Ascending aorta (tissue), 2 donors: Measurements from ENCODE around the gene INTS15. TPM values are rescaled to one million over a fixed set of nuclear protein-coding genes. Genes with fewer than 3 reads are reported as not detected.
A peak's percentile ranks its signal among the peaks of the same experiment; 100 is the strongest.

Experiments used
- DNase-seq, 2 donors: peaks; one replicate each; pipeline ENCODE4 v3.0.0-alpha.2; 2019; ENCODE audit warnings: low spot score in 2 of 2
- H3K27ac ChIP-seq, 2 donors: fragments of 200-600 bp; sonication (generic); one replicate each; pipeline ENCODE4 v1.5.1; 2016 to 2017; ENCODE audit warnings: mild to moderate bottlenecking in 1 of 2
- H3K27me3 ChIP-seq: fragments of 200-600 bp; sonication (generic); one replicate; pipeline ENCODE4 v1.5.1; 2017
- H3K36me3 ChIP-seq, 2 donors: fragments of 200-600 bp; sonication (generic); one replicate each; pipeline ENCODE4 v1.5.1; 2016
- H3K4me1 ChIP-seq, 2 donors: fragments of 200-600 bp; sonication (generic); one replicate each; pipeline ENCODE4 v1.5.1; 2016 to 2017; ENCODE audit warnings: mild to moderate bottlenecking in 1 of 2
- H3K4me3 ChIP-seq, 2 donors: fragments of 200-600 bp; sonication (generic); one replicate each; pipeline ENCODE4 v1.5.1; 2016 to 2017; ENCODE audit warnings: mild to moderate bottlenecking in 1 of 2
- H3K9me3 ChIP-seq, 2 donors: fragments of 200-600 bp; sonication (generic); one replicate each; pipeline ENCODE4 v1.5.1; 2016
- intact Hi-C: fragments of 100-400 bp; cut with DNase I; formaldehyde crosslinking; loops from one replicate; pipeline ENCODE4 v1.15.1; 2023
- total RNA-seq: library from RNA; depleted of rRNA; stranded (reverse); fragments of >200 nt; gene quantifications from one replicate; pipeline ENCODE4 v1.1.0, GENCODE V29; 2016
- TF ChIP-seq, protein P1 (sequence below), 3 experiments: fragments of 200-600 bp in 2 of 3; fragments of 450-650 bp in 1 of 3; sonication (generic) in 2 of 3; IDR thresholded peaks; one replicate each; pipeline ENCODE4 v1.5.1; 2016 to 2019; ENCODE audit warnings: antibody characterized with exemption in 3 of 3, mild to moderate bottlenecking in 1 of 3, moderate library complexity in 1 of 3

INTS15 gene
- total RNA-seq, 1 donor from 2014 or later: 15.2 TPM

DNA sequence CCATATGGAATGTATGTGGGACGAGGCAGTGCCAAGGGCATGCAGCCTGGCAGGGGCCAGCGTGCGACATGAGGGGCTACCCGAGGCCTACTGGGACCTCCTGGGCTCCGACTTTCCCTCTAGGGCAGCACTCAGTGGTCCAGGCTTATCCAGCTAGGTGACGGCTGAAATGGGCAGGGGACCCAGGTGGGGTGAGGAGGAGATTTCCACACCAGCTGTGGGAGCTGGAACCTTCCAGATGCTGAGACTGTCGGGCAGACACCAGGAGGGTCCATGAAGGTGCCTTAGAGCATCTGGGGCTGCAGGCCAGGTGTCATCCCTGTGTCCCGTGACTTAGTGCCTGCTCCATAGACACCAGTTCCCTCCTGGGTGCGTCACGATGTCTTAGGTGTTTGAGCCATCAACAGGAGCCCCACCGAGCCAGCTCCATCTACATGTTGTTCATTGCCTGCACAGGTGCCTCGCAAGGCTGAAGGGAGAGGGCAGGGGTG lies 60.7 kb downstream of the INTS15 start:
- peak in 1 of 2 donors; percentile 60 for DNase-seq
- no peaks in the 10 kb centered on the region for H3K4me1 ChIP-seq
- H3K27ac ChIP-seq: no peak overlapping the region
- TF ChIP-seq, protein P1, sequence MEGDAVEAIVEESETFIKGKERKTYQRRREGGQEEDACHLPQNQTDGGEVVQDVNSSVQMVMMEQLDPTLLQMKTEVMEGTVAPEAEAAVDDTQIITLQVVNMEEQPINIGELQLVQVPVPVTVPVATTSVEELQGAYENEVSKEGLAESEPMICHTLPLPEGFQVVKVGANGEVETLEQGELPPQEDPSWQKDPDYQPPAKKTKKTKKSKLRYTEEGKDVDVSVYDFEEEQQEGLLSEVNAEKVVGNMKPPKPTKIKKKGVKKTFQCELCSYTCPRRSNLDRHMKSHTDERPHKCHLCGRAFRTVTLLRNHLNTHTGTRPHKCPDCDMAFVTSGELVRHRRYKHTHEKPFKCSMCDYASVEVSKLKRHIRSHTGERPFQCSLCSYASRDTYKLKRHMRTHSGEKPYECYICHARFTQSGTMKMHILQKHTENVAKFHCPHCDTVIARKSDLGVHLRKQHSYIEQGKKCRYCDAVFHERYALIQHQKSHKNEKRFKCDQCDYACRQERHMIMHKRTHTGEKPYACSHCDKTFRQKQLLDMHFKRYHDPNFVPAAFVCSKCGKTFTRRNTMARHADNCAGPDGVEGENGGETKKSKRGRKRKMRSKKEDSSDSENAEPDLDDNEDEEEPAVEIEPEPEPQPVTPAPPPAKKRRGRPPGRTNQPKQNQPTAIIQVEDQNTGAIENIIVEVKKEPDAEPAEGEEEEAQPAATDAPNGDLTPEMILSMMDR (IDR thresholded peaks at IDR 0.05): no peak
- intact Hi-C loops: no loop called here
- H3K27me3 ChIP-seq: no peaks in the 10 kb centered on the region
- peaks cover 0 to 5% of the 10 kb centered on the region in 2 donors for H3K9me3 ChIP-seq
- peaks cover 50 to 80% of the 10 kb centered on the region in 2 donors for H3K36me3 ChIP-seq
- no peak overlapping the region for H3K4me3 ChIP-seq

DNA sequence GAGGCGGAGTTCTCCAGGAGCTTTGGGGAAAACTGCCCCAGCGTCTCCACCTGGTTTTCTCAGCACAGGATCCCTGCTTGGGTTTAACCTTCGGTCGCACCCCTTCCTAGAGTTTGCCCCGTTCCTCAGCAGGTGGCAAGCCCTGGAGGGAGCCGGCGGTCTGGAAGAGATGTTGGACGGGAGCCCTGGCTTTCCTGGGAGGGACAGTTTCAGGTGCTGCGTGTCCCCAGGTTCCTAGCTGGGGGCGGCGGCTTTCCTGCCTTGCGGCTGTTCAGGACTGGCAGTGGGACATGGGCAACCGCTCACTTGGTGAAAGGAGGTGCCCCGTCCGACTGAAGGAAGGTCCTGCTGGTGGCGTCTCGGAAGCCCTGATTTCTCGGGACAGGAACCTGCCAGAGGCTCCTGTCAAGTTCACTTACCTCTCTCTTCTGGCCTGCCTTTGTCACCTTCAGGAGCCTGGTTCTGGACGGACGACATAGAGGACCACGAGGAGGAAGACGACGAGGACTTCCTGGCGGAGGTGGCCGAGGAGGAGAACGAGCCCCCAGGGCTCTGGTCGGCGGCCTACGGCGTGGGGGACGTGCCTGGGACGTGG lies 62.1 kb downstream of the INTS15 start:
- Histone ChIP-seq H3K4me3 (no peak overlapping the region), H3K27me3 (no peaks in the 10 kb centered on the region), H3K4me1 (no peaks in the 10 kb centered on the region), H3K27ac (no peak overlapping the region), H3K9me3 (peaks cover 0 to 5% of the 10 kb centered on the region in 2 donors), H3K36me3 (peaks cover 42 to 76% of the 10 kb centered on the region in 2 donors)
- TF ChIP-seq, protein P1 (IDR thresholded peaks at IDR 0.05): no peak
- DNase-seq: no peak
- intact Hi-C loops: no loop called here

DNA sequence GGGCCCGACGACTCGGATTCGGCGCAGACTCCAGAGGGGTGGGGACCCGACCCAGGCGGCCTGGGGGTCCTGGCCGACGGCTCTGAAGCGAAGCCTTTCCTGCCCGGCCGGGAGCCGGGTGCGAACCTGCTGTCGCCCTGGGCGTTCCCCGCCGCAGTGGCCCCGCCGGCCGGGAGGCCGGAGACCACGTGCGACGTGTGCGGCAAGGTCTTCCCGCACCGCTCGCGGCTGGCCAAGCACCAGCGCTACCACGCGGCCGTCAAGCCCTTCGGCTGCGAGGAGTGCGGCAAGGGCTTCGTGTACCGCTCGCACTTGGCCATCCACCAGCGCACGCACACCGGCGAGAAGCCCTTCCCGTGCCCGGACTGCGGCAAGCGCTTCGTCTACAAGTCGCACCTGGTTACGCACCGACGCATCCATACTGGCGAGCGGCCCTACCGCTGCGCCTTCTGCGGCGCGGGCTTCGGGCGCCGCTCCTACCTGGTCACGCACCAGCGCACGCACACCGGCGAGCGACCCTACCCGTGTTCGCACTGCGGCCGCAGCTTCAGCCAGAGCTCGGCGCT lies 62.7 kb downstream of the INTS15 start:
- TF ChIP-seq, protein P1 (IDR thresholded peaks at IDR 0.05): no peak

DNA sequence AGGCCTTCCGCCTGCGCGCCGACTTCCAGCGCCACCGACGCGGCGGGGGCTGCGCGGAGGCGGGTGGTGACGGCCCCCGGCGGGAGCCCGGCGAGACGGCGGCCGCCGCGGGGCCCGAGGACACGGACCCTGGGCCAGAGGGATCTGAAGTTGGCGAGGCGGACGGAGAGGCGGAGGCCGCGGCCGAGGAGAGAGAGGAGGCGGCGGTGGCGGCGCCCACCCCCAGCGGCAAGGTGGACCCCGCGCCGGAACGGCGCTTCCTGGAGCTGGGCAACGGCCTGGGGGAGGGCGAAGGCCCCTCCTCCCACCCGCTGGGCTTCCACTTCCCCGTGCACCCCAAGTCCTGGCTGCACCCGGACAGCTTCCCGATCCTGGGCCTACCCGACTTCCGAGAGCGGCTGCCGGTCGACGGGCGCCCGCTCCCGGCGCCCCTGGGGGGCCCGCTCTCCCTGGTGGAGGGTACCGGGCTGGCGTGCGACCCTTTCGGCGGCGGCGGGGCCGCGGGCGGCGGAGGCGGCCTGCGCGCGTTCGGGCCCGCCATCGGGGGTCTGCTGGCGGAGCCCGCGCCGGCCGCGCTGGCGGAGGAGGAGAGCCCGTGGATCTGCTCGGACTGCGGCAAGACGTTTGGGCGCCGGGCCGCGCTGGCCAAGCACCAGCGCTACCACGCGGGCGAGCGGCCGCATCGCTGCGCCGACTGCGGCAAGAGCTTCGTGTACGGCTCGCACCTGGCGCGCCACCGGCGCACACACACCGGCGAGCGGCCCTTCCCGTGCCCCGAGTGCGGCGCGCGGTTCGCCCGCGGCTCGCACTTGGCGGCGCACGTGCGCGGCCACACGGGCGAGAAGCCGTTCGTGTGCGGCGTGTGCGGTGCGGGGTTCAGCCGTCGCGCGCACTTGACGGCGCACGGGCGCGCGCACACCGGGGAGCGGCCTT lies 63.5 kb downstream of the INTS15 start:
- no peaks in the 10 kb centered on the region for H3K27me3 ChIP-seq
- H3K9me3 ChIP-seq: peaks cover 0 to 5% of the 10 kb centered on the region in 2 donors
- H3K4me3 ChIP-seq: no peak overlapping the region
- H3K4me1 ChIP-seq: no peaks in the 10 kb centered on the region
- H3K36me3 ChIP-seq: peaks cover 35 to 65% of the 10 kb centered on the region in 2 donors
- intact Hi-C loops: no loop called here
- no peak for DNase-seq
- H3K27ac ChIP-seq: no peak overlapping the region
- TF ChIP-seq, protein P1 (IDR thresholded peaks at IDR 0.05): no peak

More for the DNA sequence above, 62.7 kb downstream of the INTS15 start:
- Histone ChIP-seq H3K27me3 (no peaks in the 10 kb centered on the region), H3K4me1 (no peaks in the 10 kb centered on the region), H3K9me3 (peaks cover 0 to 5% of the 10 kb centered on the region in 2 donors), H3K4me3 (no peak overlapping the region), H3K27ac (no peak overlapping the region), H3K36me3 (peaks cover 41 to 72% of the 10 kb centered on the region in 2 donors)
- no peak for DNase-seq
- intact Hi-C loops: no loop called here

DNA sequence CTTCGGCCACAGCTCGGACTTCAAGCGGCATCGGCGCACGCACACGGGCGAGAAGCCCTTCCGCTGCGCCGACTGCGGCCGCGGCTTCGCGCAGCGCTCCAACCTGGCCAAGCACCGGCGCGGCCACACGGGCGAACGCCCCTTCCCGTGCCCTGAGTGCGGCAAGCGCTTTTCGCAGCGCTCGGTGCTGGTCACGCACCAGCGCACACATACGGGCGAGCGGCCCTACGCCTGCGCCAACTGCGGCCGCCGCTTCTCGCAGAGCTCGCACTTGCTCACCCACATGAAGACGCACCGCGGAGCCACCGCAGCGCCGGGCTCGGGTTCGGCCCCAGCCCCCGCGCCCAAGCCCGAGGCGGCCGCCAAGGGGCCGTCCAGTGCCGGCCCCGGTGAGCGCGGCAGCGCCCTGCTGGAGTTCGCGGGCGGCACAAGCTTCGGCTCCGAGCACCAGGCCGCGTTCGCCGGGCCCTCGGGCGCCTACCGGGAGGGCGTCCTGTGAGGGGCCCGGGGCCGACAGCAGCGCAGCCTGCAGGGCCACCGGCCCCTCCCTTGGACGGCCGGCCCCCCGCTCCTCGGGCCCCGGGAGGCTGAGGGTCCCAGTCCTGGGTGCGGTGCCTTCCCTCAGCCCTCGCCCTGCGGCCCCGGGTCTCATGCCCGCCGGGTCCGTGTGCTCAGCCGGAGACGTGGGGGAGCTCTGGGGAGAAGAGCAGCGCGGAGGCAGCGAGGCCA lies 64.5 kb downstream of the INTS15 start:
- peaks cover 32 to 58% of the 10 kb centered on the region in 2 donors for H3K36me3 ChIP-seq
- intact Hi-C loops: no loop called here
- H3K27me3 ChIP-seq: no peaks in the 10 kb centered on the region
- TF ChIP-seq, protein P1 (IDR thresholded peaks at IDR 0.05): no peak
- no peak for DNase-seq
- no peaks in the 10 kb centered on the region for H3K4me1 ChIP-seq
- peaks cover 0 to 5% of the 10 kb centered on the region in 2 donors for H3K9me3 ChIP-seq
- no peak overlapping the region for H3K27ac ChIP-seq
- H3K4me3 ChIP-seq: no peak overlapping the region
